ENCODE data around the gene POMT1.

DNA sequence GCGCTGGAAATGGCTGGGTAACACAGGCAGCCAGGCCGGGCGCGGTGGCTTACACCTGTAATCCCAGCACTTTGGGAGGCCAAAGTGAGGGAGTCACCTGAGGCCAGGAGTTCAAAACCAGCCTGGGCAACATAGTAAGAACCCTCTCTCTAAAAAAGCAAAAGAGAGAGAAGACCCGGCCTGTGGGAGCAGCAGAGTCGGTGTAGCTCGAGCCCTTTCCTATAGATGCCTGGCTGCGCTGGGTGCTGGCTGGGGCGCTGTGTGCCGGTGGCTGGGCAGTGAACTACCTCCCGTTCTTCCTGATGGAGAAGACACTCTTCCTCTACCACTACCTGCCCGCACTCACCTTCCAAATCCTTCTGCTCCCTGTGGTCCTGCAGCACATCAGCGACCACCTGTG, 19.1 kb downstream of the POMT1 start:
- TF ChIP-seq, protein P1, sequence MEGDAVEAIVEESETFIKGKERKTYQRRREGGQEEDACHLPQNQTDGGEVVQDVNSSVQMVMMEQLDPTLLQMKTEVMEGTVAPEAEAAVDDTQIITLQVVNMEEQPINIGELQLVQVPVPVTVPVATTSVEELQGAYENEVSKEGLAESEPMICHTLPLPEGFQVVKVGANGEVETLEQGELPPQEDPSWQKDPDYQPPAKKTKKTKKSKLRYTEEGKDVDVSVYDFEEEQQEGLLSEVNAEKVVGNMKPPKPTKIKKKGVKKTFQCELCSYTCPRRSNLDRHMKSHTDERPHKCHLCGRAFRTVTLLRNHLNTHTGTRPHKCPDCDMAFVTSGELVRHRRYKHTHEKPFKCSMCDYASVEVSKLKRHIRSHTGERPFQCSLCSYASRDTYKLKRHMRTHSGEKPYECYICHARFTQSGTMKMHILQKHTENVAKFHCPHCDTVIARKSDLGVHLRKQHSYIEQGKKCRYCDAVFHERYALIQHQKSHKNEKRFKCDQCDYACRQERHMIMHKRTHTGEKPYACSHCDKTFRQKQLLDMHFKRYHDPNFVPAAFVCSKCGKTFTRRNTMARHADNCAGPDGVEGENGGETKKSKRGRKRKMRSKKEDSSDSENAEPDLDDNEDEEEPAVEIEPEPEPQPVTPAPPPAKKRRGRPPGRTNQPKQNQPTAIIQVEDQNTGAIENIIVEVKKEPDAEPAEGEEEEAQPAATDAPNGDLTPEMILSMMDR (IDR thresholded peaks at IDR 0.05), result no peak
- no peak for TF ChIP-seq POLR2A (IDR thresholded peaks at IDR 0.05)
